ENCODE measurements around the gene APPBP2. TPM values are rescaled to one million over a fixed set of nuclear protein-coding genes. Genes with fewer than 3 reads are reported as not detected.

Gene APPBP2
- total RNA-seq, 1 experiment from 2014 or later, result 25.8 TPM

DNA sequence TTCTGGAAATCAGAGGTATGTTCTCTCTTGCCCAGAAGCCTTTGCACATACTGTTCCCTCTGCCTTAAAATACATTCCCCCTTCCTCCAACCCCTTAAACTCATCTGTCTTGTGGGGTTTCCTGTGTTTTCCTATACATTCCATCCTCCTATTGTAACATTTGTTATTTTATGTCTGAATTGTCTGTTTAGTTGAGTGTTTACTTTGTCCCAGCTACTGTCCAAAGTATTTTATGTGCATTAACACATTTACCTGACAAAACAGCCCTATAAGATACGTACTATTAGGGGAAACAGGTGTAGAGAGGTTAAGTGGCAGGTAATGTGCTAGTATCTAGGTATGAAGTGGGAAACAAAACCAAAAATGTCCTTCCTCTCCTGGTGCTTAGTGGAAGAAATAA is 61.7 kb downstream of the APPBP2 start:
- no peaks in the 10 kb centered on the region for H3K4me1 ChIP-seq (ENCODE audit: control insufficient read depth, insufficient read depth, low read length)
- no peak overlapping the region for H3K4me3 ChIP-seq (ENCODE audit: low read depth in 2 of 2, low read length in 2 of 2)
- POLR2A ChIA-PET, result no interaction called here
- DNase-seq (ENCODE audit: low read depth, low spot score), result no peak
- in situ Hi-C loops (cut with HindIII; ENCODE audit: low pct_unique_long_range_greater_than_20kb, low sequenced_read_pairs), result no loop called here
- no peak overlapping the region for H3K27ac ChIP-seq (ENCODE audit: low read length)
- H3K36me3 ChIP-seq (ENCODE audit: control insufficient read depth, insufficient read depth, low read length), result peaks cover 5% of the 10 kb centered on the region; the same call in 1 of the 2 replicates
- intact Hi-C loops (cut with micrococcal nuclease; ENCODE audit: unreplicated experiment), result no loop called here
- TF ChIP-seq POLR2AphosphoS5 (IDR thresholded peaks at IDR 0.05; ENCODE audit: low read depth, low read length), result no peak
- TF ChIP-seq, protein P1, sequence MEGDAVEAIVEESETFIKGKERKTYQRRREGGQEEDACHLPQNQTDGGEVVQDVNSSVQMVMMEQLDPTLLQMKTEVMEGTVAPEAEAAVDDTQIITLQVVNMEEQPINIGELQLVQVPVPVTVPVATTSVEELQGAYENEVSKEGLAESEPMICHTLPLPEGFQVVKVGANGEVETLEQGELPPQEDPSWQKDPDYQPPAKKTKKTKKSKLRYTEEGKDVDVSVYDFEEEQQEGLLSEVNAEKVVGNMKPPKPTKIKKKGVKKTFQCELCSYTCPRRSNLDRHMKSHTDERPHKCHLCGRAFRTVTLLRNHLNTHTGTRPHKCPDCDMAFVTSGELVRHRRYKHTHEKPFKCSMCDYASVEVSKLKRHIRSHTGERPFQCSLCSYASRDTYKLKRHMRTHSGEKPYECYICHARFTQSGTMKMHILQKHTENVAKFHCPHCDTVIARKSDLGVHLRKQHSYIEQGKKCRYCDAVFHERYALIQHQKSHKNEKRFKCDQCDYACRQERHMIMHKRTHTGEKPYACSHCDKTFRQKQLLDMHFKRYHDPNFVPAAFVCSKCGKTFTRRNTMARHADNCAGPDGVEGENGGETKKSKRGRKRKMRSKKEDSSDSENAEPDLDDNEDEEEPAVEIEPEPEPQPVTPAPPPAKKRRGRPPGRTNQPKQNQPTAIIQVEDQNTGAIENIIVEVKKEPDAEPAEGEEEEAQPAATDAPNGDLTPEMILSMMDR (IDR thresholded peaks at IDR 0.05), result no peak
- TF ChIP-seq REST (IDR thresholded peaks at IDR 0.05; ENCODE audit: insufficient read depth in 1 of 2, low read depth in 2 of 2, low read length in 1 of 2), result no peak
- TF ChIP-seq TCF7L2 (IDR thresholded peaks at IDR 0.05; ENCODE audit: low read depth, low read length), result no peak
- no peak for TF ChIP-seq SIN3A (IDR thresholded peaks at IDR 0.05; ENCODE audit: borderline replicate concordance, insufficient read depth, low read depth, low read length)
- no TSS peak for BruUV-seq (replicated peaks)
- H3K27me3 ChIP-seq (ENCODE audit: control insufficient read depth, insufficient read depth, low read length), result no peaks in the 10 kb centered on the region
- no peak for ATAC-seq
- H3K9me3 ChIP-seq (ENCODE audit: control insufficient read depth, insufficient read depth, low read depth, low read length), result no peaks in the 10 kb centered on the region
- CTCF ChIA-PET, result no interaction called here

GRCh38 chr17:60463157-60463835 is 62.7 kb downstream of the APPBP2 start:
- H3K36me3 ChIP-seq (ENCODE audit: control insufficient read depth, insufficient read depth, low read length), result peaks cover 5% of the 10 kb centered on the region; the same call in 1 of the 2 replicates

More at GRCh38 chr17:60463157-60463835, 62.7 kb downstream of the APPBP2 start:
- Histone ChIP-seq H3K4me3 (ENCODE audit: low read depth in 2 of 2, low read length in 2 of 2) (no peak overlapping the region), H3K27me3 (ENCODE audit: control insufficient read depth, insufficient read depth, low read length) (no peaks in the 10 kb centered on the region), H3K9me3 (ENCODE audit: control insufficient read depth, insufficient read depth, low read depth, low read length) (no peaks in the 10 kb centered on the region), H3K4me1 (ENCODE audit: control insufficient read depth, insufficient read depth, low read length) (no peaks in the 10 kb centered on the region), H3K27ac (ENCODE audit: low read length) (no peak overlapping the region)
- CTCF ChIA-PET, result no interaction called here
- no peak for TF ChIP-seq SIN3A (IDR thresholded peaks at IDR 0.05; ENCODE audit: borderline replicate concordance, insufficient read depth, low read depth, low read length)
- no peak for TF ChIP-seq REST (IDR thresholded peaks at IDR 0.05; ENCODE audit: insufficient read depth in 1 of 2, low read depth in 2 of 2, low read length in 1 of 2)
- no peak for TF ChIP-seq POLR2AphosphoS5 (IDR thresholded peaks at IDR 0.05; ENCODE audit: low read depth, low read length)
- TF ChIP-seq, protein P1 (IDR thresholded peaks at IDR 0.05), result no peak
- no peak for TF ChIP-seq TCF7L2 (IDR thresholded peaks at IDR 0.05; ENCODE audit: low read depth, low read length)
- no peak for DNase-seq (ENCODE audit: low read depth, low spot score)
- no peak for ATAC-seq
- BruUV-seq (replicated peaks), result no TSS peak
- POLR2A ChIA-PET, result no interaction called here
- intact Hi-C loops (cut with micrococcal nuclease; ENCODE audit: unreplicated experiment) (no loop called here), in situ Hi-C loops (cut with HindIII; ENCODE audit: low pct_unique_long_range_greater_than_20kb, low sequenced_read_pairs) (no loop called here)
